Measurements from ENCODE around the gene POLR1G. TPM values are rescaled to one million over a fixed set of nuclear protein-coding genes. Genes with fewer than 3 reads are reported as not detected.

The POLR1G gene
- polyA plus RNA-seq, 1 donor from 2014 or later: 2.2 TPM

DNA sequence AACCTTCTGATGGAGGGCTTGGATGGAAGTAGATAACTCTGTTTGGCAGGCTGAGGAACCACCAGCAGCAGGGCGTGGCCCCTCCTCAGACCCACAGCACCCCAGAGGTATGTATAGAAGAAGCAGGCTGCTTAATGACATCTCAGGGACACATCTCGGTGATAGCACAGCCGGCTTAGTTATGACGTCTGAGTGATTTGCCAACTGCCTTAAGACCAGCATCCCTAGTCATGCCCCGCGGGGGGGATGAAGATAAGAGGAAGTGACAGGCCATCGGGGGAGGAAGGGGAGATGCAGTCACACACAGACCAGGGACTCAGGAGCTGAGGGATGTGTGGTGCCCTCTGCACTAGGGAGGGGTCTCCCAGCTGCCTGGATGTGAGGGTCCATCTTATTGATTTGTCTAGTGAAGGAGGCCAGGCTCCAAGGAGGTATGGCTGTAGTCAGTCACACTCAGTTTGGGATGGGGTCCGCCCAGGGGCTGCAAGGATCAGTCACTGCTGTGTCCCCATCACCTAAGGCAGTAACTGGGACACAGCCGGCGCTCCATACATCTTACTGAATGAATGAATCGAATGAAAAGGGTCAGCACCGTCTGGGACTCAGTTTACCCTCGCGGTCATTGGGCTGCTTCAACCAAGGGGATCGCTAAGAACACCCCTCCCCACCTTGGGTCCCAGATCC, 36.5 kb downstream of the POLR1G start:
- H3K9me3 Mint-ChIP-seq: no peaks in the 10 kb centered on the region
- peak overlapping the region; percentile 39 to 93 (median 82) for H3K4me3 Mint-ChIP-seq
- peaks cover 25 to 36% (median 33%) of the 10 kb centered on the region in 3 donors for H3K4me1 Mint-ChIP-seq
- no peaks in the 10 kb centered on the region for H3K27me3 Mint-ChIP-seq
- H3K36me3 Mint-ChIP-seq: peaks cover 2% of the 10 kb centered on the region
- peak overlapping the region; percentile 81 to 98 (median 97) for H3K27ac Mint-ChIP-seq

DNA sequence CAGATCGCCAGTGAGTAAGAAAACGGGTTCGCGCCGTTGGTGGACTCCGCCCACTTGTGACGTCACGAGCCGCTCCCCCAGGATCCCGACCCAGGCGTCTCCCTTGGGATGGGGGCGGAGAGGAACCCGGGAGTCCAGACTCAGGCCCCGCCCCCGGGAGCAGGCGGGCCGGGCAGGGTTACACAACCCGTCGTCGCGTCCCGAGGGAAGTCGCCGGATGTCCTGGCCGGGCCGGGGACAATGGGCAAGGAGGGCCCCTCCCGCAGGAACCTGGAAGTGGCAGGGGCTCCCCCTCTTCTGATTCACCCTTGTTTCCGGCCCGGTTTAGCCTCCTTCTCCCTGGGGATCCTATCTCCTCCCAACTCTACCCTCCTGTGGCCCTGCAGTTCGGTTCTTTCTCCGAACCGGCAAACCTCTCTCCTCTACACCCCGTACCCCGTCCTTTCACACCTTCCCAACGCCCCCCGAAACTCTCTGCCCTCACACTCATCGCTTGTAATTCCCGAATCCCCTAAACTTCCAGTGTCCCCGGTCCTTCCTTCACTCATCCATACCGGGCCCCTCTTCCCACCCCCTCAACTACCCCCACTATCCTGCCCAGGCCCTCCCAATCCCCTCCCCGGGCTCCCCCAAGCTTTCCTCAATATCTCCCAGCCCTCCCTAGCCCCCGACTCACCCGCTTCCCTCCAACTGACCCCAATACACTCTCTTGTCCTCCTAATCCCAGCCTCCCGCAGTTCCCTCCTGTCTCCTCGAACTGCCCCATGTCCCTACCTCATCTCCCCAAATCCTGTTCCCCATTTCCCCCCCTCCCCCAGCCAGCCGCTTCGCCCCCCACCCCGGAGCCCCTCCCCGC, 37.2 kb downstream of the POLR1G start:
- H3K4me3 Mint-ChIP-seq: peak overlapping the region; percentile 39 to 93 (median 82)
- H3K4me1 Mint-ChIP-seq: peaks cover 25 to 38% (median 33%) of the 10 kb centered on the region in 3 donors
- no peaks in the 10 kb centered on the region for H3K9me3 Mint-ChIP-seq
- H3K27me3 Mint-ChIP-seq: no peaks in the 10 kb centered on the region
- peak overlapping the region; percentile 81 to 98 (median 97) for H3K27ac Mint-ChIP-seq
- H3K36me3 Mint-ChIP-seq: peaks cover 5% of the 10 kb centered on the region

DNA sequence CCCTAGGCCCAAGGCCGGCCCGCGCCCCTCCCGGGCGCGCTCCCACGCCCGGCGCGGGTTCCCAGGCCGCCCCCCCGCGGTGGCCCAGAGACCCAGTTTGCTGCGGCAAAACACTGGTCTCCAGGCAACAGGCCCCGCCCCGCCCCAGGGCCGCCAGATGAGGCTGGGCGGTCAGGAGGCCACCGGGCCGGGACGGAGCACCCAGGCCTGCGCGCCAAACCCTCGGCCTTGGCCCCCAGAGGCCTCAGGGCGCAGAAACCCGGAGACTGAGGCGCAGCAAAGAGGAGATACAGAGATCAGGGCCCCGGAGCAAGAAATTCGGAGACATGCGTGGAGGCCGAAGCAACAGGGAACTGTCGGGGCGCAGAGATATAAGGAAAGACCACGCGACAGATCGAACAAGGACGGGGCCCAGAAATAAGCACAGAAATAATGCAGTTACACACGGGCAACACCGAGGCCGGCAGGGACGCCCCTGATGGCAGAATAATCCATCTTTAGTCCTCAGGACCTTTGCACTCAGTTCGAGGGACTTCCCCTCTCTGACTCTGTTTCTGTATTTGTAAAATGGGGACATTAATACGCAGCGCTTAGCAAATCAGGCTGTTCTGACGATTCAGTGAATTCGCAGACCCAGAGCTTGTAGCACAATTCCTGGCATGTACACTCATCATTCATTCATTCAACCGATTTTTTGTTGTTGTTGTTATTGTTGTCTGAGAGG, 38.0 kb downstream of the POLR1G start:
- peak overlapping the region; percentile 81 to 98 (median 97) for H3K27ac Mint-ChIP-seq
- H3K9me3 Mint-ChIP-seq: no peaks in the 10 kb centered on the region
- peaks cover 28 to 41% (median 33%) of the 10 kb centered on the region in 3 donors for H3K4me1 Mint-ChIP-seq
- peaks cover 5% of the 10 kb centered on the region for H3K36me3 Mint-ChIP-seq
- no peaks in the 10 kb centered on the region for H3K27me3 Mint-ChIP-seq
- H3K4me3 Mint-ChIP-seq: peak overlapping the region; percentile 39 to 96 (median 86)

DNA sequence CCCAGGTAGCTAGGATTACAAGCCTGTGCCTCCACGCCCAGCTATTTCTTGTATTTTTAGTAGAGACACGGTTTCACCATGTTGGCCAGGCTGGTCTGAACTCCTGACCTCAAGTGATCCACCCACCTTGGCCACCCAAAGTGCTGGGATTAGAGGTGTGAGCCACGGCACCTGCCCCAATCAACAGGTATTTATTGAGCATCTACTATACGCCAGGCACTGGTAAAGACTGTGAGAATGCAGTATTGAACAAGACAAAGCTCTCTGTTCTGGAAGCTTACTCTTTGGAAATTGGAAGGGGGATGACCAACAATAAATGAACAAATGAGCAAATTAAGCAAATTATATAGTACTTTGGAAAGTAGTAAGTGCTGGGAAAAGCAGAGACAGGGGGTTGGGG, 38.7 kb downstream of the POLR1G start:
- Mint-ChIP-seq H3K4me3 (peak overlapping the region; percentile 14 to 89 (median 61)), H3K27ac (peak overlapping the region; percentile 81 to 98 (median 97)), H3K27me3 (no peaks in the 10 kb centered on the region), H3K4me1 (peaks cover 32 to 45% (median 39%) of the 10 kb centered on the region in 3 donors), H3K36me3 (peaks cover 5% of the 10 kb centered on the region), H3K9me3 (no peaks in the 10 kb centered on the region)

DNA sequence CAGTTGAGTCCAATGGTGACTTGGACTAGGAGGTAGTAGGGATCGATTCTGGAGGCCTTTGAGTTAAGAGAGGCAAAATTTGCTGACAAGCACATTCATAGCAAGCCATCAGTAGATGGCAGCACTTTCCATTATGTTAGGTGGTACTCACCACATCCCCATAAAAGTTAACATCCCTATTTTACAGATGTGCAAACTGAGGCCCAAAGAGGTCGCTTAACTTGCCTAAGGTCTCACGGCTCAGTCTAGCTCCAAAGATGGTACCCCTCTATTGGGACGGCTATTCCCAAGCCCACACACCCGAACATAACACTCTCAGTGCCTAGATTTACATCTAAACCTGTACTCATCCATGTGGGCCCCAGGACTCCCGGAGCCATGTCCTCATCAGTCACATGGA, 39.9 kb downstream of the POLR1G start:
- peak overlapping the region; percentile 60 to 85 (median 67) for H3K4me3 Mint-ChIP-seq
- no peaks in the 10 kb centered on the region for H3K9me3 Mint-ChIP-seq
- peaks cover 31 to 42% (median 38%) of the 10 kb centered on the region in 3 donors for H3K4me1 Mint-ChIP-seq
- peak overlapping the region; percentile 93 to 98 (median 95) for H3K27ac Mint-ChIP-seq
- no peaks in the 10 kb centered on the region for H3K27me3 Mint-ChIP-seq
- peaks cover 5% of the 10 kb centered on the region for H3K36me3 Mint-ChIP-seq

DNA sequence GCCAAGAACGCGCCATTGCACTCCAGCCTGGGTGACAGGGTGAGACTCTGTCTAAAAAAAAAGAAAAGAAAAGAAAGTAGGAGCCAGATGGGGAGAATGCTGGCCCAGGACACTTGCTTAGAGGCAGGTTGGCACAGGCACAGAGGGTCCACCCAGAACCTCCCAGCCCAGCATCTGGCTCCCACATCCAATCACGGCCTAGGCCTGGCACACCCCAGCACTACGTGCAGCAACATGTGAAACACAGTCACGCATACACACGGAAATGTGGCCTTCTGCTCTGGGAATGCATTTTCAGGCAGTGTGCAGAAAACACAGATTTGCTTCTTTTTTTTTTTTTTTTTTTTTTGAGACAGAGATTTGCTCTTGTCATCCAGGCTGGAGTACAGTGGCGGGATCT, 40.5 kb downstream of the POLR1G start:
- Mint-ChIP-seq H3K27me3 (no peaks in the 10 kb centered on the region), H3K4me1 (peaks cover 37 to 48% (median 45%) of the 10 kb centered on the region in 3 donors), H3K4me3 (no peak overlapping the region), H3K27ac (peak overlapping the region in 1 of 3 donors; percentile 97), H3K36me3 (peaks cover 5% of the 10 kb centered on the region), H3K9me3 (no peaks in the 10 kb centered on the region)

DNA sequence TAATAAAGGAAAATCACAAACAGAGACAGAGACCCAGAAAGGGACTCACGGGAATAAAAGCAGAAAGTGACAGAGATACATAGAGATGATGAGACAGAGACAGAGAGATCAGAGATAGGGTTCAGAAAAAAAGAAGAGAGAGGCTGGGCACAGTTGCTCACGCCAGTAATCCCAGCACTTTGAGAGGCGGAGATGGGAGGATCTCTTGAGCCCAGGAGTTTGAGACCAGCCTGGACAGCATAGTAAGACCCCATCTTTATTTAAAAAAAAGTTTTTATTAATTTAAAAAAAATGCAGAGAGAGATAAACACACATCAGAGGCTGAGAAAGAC, 41.9 kb downstream of the POLR1G start:
- peak overlapping the region in 2 of 3 donors; percentile 93 to 97 for H3K27ac Mint-ChIP-seq
- peaks cover 31 to 42% (median 38%) of the 10 kb centered on the region in 3 donors for H3K4me1 Mint-ChIP-seq
- H3K9me3 Mint-ChIP-seq: no peaks in the 10 kb centered on the region
- no peaks in the 10 kb centered on the region for H3K27me3 Mint-ChIP-seq
- peak overlapping the region in 2 of 4 donors; percentile 75 to 81 for H3K4me3 Mint-ChIP-seq
- peaks cover 5% of the 10 kb centered on the region for H3K36me3 Mint-ChIP-seq

DNA sequence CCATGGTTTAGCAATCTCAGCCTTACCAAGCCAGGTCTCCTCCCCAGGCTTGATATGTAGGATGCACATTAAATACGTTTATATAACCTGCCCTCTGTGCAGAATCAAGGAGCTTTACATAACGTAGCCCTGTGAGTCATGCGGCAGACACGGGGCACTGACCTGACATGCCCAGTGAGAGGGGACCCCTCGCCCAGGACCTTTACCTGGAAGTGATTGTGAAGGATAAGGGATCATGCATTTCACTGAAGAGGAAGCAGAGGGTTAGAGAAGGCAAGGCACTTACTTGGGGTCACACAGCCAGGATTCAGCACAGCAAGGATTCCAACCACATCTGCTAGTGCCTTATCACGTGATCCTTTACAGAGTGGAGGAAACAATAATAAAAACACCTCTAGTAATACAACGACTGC, 42.4 kb downstream of the POLR1G start:
- peaks cover 5% of the 10 kb centered on the region for H3K36me3 Mint-ChIP-seq
- peak overlapping the region in 3 of 4 donors; percentile 25 to 81 (median 61) for H3K4me3 Mint-ChIP-seq

DNA sequence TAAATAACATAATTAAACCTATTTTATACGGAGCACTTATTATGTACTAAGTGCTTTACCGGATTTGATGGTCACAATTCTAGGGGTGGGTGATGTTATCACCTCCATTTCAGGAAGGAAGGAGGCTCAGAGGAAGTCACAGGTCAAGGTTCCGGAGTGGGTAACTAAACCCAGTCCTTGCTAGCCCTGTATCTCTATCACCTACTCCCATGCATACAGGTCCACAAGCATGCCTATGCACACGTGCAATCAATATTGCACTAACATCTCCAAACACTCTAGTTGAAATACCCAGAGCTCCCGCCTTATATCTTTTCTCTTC, 43.5 kb downstream of the POLR1G start:
- peaks cover 5% of the 10 kb centered on the region for H3K36me3 Mint-ChIP-seq
- no peaks in the 10 kb centered on the region for H3K9me3 Mint-ChIP-seq
- peak overlapping the region; percentile 85 to 98 (median 96) for H3K4me3 Mint-ChIP-seq
- peak overlapping the region; percentile 97 to 98 (median 98) for H3K27ac Mint-ChIP-seq
- peaks cover 30 to 38% (median 32%) of the 10 kb centered on the region in 3 donors for H3K4me1 Mint-ChIP-seq
- no peaks in the 10 kb centered on the region for H3K27me3 Mint-ChIP-seq

More for the DNA sequence above, 42.4 kb downstream of the POLR1G start:
- Mint-ChIP-seq H3K9me3 (no peaks in the 10 kb centered on the region), H3K27ac (peak overlapping the region; percentile 50 to 98 (median 97)), H3K27me3 (no peaks in the 10 kb centered on the region), H3K4me1 (peaks cover 35 to 42% (median 38%) of the 10 kb centered on the region in 3 donors)

DNA sequence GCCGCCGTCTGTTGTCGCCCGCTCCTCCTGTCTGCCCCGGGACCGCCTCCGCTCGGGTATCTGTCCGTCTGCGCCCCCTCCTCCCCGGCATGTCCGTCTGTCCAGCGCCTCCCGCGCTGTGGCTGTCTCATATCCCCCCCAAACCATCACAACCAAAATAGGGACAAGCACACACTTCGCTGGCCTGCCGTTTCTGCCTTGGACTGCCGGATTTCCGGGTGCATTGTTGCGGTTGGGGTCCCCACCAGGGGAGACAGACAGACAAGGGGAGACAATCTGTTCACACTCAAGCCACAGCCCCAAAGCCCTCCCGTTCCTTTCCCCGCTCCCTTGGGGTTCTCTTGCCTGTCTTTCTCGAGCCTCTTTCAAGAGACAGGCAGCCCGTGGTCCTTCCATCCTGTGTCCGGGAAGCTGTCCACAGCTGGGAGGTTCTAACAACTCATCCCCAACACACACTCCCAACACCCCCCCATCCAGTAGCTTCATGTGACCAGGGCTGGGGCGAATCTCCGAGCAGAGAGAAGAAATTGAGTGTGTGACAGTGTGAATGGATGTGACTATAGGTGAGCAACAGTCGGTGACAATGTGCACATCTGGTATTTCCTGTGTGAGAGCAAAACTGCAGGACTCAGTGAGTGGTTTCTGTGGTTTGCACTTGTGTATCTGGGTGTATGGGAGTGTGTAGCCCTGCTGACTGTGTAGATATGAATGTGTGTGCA, 44.8 kb downstream of the POLR1G start:
- Mint-ChIP-seq H3K36me3 (peaks cover 3% of the 10 kb centered on the region), H3K9me3 (no peaks in the 10 kb centered on the region), H3K4me1 (peaks cover 27 to 36% (median 28%) of the 10 kb centered on the region in 3 donors), H3K27ac (peak overlapping the region; percentile 97 to 99 (median 98)), H3K4me3 (peak overlapping the region; percentile 85 to 94 (median 90)), H3K27me3 (no peaks in the 10 kb centered on the region)

DNA sequence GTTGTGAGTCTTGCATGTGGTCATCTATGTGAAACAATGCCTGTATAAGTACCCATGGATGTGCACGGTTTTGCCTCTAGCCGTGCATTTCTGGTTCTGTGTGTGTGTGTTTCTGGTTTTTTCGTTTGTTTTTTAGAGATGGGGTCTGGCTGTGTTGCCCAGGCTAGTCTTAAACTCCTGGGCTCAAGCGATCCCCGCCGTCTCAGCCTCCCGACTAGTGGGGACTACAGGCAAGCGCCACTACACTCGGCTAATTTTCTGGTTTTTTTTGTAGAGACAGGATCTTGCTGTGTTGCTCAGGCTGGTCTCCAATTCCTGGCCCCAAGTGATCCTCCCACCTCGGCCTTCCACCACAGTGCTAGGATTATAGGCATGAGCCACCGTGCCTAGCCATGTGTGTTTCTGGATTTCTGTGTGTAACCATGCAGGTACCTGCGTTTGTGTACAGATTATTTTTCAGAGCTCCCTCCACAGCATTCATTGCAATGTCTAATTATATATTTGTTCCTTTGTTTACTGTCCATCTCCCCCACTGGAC, 45.5 kb downstream of the POLR1G start:
- peaks cover 3% of the 10 kb centered on the region for H3K27me3 Mint-ChIP-seq
- peaks cover 29 to 35% (median 29%) of the 10 kb centered on the region in 3 donors for H3K4me1 Mint-ChIP-seq
- H3K9me3 Mint-ChIP-seq: no peaks in the 10 kb centered on the region
- H3K4me3 Mint-ChIP-seq: peak overlapping the region; percentile 85 to 94 (median 90)
- peaks cover 3% of the 10 kb centered on the region for H3K36me3 Mint-ChIP-seq
- H3K27ac Mint-ChIP-seq: peak overlapping the region; percentile 97 to 99 (median 98)

DNA sequence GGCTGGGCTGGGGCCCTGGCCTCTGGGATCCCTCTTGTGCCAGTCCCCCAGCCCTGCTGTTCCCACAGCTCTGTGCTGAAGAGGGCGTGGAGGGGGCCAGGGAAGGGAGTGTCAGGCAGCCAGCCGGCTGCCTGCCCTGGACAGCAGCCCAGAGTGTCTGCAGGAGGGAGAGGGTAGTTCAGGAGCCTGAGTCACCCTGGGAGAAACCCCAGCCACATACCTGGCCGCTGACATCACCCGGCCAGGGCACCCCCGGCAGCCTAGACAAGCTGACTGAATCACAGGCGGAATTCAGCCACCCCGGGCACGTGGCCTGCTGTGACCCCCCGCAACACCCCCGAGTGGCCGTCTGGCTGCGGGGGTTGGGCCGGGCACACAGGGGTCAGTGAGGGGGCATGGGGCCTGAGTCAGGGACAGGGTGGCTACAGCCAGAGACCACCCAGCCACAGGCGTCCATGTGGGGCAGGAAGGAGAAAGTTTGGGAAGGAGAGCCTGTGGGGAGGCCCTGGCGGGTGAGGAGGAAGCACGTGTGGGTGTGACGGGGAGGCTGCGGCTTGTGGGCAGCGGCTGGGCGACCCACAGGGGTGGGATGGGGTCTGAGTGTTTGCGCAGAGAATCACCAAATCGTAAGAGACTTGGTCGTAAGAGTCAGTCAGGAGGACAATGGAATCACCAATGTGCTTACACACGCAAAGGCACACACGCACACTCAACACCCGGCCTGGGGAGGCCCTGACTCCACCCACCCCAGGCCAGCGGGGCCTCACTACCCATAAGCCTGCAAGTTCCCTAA, 49.5 kb downstream of the POLR1G start:
- Mint-ChIP-seq H3K27ac (peak overlapping the region in 2 of 3 donors; percentile 91 to 99), H3K4me1 (peaks cover 18 to 26% (median 19%) of the 10 kb centered on the region in 3 donors), H3K27me3 (peaks cover 3% of the 10 kb centered on the region), H3K9me3 (no peaks in the 10 kb centered on the region), H3K36me3 (no peaks in the 10 kb centered on the region), H3K4me3 (peak overlapping the region; percentile 43 to 74 (median 61))

DNA sequence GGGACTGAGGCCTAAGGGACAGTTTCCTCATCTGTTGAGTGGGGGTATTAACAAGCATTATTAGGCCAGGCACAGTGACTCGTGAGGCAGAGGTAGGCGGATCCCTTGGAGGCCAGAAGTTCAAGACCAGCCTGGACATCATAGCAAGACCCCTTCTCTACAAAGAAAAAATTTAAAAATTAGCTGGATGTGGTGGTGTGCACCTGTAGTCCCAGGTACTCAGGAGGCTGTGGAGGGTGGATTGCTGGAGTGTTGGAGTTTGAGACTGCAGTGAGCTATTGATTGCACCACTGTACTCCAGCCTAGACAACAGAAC, 50.0 kb downstream of the POLR1G start:
- H3K4me1 Mint-ChIP-seq: peaks cover 15 to 21% (median 19%) of the 10 kb centered on the region in 3 donors
- H3K27me3 Mint-ChIP-seq: peaks cover 3% of the 10 kb centered on the region
- no peaks in the 10 kb centered on the region for H3K9me3 Mint-ChIP-seq
- peak overlapping the region in 1 of 4 donors; percentile 74 for H3K4me3 Mint-ChIP-seq
- H3K27ac Mint-ChIP-seq: peak overlapping the region in 2 of 3 donors; percentile 91 to 99
- no peaks in the 10 kb centered on the region for H3K36me3 Mint-ChIP-seq
